GM12878 (cell line): ENCODE measurements around the gene CTNNA3. TPM values are rescaled to one million over a fixed set of nuclear protein-coding genes. Genes with fewer than 3 reads are reported as not detected.

Experiments
- CHD2 ChIP-seq: IDR thresholded peaks from 2 replicates; pipeline ENCODE4 v1.6.1; 2011; ENCODE audit warnings: low read depth, low read length, improper control_type of control experiment, borderline replicate concordance
- CREM ChIP-seq: IDR thresholded peaks from 2 replicates; pipeline ENCODE4 v1.6.1; 2014; ENCODE audit warnings: antibody characterized with exemption, low read depth
- DPF2 ChIP-seq: fragments of 450-650 bp; IDR thresholded peaks from 2 replicates; pipeline ENCODE4 v1.6.1; 2017; ENCODE audit warnings: mild to moderate bottlenecking
- EP300 ChIP-seq, 2 experiments: fragments of 150-350 bp in 1 of 2; IDR thresholded peaks; 2 replicates each; pipeline ENCODE4 v1.6.1; 2011 to 2012; ENCODE audit warnings: low read depth in 2 of 2, low read length in 2 of 2, borderline replicate concordance in 1 of 2, improper control_type of control experiment in 1 of 2, inconsistent platforms in 1 of 2; ENCODE audit not compliant: control insufficient read depth in 1 of 2
- GATAD2B ChIP-seq: fragments of 450-650 bp; conservative IDR thresholded peaks from 2 replicates; pipeline ENCODE4 v1.6.1; 2017; ENCODE audit warnings: low read depth, mild to moderate bottlenecking, moderate library complexity
- IKZF1 ChIP-seq: fragments of 450-650 bp; conservative IDR thresholded peaks from 2 replicates; pipeline ENCODE4 v1.6.1; 2017; ENCODE audit warnings: antibody characterized with exemption, mild to moderate bottlenecking
- JUNB ChIP-seq: IDR thresholded peaks from 2 replicates; pipeline ENCODE4 v1.6.1; 2016; ENCODE audit warnings: antibody characterized with exemption, mild to moderate bottlenecking
- LARP7 ChIP-seq: fragments of 450-650 bp; IDR thresholded peaks from 2 replicates; pipeline ENCODE4 v1.6.1; 2017; ENCODE audit warnings: mild to moderate bottlenecking
- NFIC ChIP-seq: IDR thresholded peaks from 2 replicates; pipeline ENCODE4 v1.6.1; 2012; ENCODE audit warnings: low read depth, mild to moderate bottlenecking, inconsistent platforms, low read length, moderate library complexity
- NRF1 ChIP-seq: conservative IDR thresholded peaks from 2 replicates; pipeline ENCODE4 v1.6.1; 2011; ENCODE audit warnings: mild to moderate bottlenecking, low read depth, low read length, improper control_type of control experiment
- PML ChIP-seq: IDR thresholded peaks from 2 replicates; pipeline ENCODE4 v1.6.1; 2012; ENCODE audit warnings: low read length, inconsistent platforms
- POU2F2 ChIP-seq: IDR thresholded peaks from 3 replicates; pipeline ENCODE4 v1.6.1; 2011; ENCODE audit warnings: low read depth, mild to moderate bottlenecking, low read length, borderline replicate concordance
- RELB ChIP-seq: fragments of 450-650 bp; IDR thresholded peaks from 2 replicates; pipeline ENCODE4 v1.6.1; 2017; ENCODE audit warnings: low read depth, mild to moderate bottlenecking, moderate library complexity
- SPI1 ChIP-seq: IDR thresholded peaks from 2 replicates; pipeline ENCODE4 v1.6.1; 2011; ENCODE audit warnings: low read depth, mild to moderate bottlenecking, low read length, moderate library complexity, borderline replicate concordance; ENCODE audit not compliant: insufficient read depth
- SUZ12 ChIP-seq: fragments of 200-600 bp; sonication (generic); IDR thresholded peaks from one replicate; pipeline ENCODE4 v1.6.1; 2018; ENCODE audit warnings: antibody characterized with exemption, mild to moderate bottlenecking; ENCODE audit not compliant: unreplicated experiment
- TAF1 ChIP-seq: IDR thresholded peaks from 2 replicates; pipeline ENCODE4 v1.6.1; 2011; ENCODE audit warnings: mild to moderate bottlenecking, low read depth, low read length, borderline replicate concordance
- TARDBP ChIP-seq: IDR thresholded peaks from 2 replicates; pipeline ENCODE4 v1.6.1; 2016; ENCODE audit warnings: borderline replicate concordance
- YY1 ChIP-seq: IDR thresholded peaks from 2 replicates; pipeline ENCODE4 v1.6.1; 2011; ENCODE audit warnings: low read depth, mild to moderate bottlenecking, low read length
- polyA plus RNA-seq, 11 experiments: library from polyadenylated mRNA; depleted of rRNA in 4 of 11; unstranded in 6 of 11; stranded (reverse) in 5 of 11; fragments of >200 nt; fragmentation: Nextera tagmentation in 4 of 11; fragmentation: Illumina TruSeq in 1 of 11; extraction: Ambion mirVana in 4 of 11; extraction: Trizol in 1 of 11; gene quantifications; 1 replicate in 1 of 11; 2 replicates in 10 of 11; pipeline versions ENCODE4 v1.2.1 to v1.2.3, GENCODE V29; 2011 to 2016; ENCODE audit warnings: inconsistent platforms in 2 of 11, missing spikeins in 2 of 11, low read depth in 1 of 11
- total RNA-seq, 4 experiments: library from RNA; depleted of rRNA in 3 of 4; stranded (reverse); fragments of >200 nt in 3 of 4; fragmentation: Illumina TruSeq in 1 of 4; extraction: Trizol in 1 of 4; gene quantifications; 2 replicates each; pipeline versions ENCODE4 v1.2.1 to v1.2.3, GENCODE V29; 2013 to 2021
- TF ChIP-seq, protein P1 (sequence below): fragments of 450-650 bp; formaldehyde crosslinking; IDR thresholded peaks from 2 replicates; pipeline ENCODE4 v1.5.0; 2022; ENCODE audit warnings: mild to moderate bottlenecking, missing genetic modification characterization
- TF ChIP-seq, protein P2 (sequence below): fragments of 450-650 bp; IDR thresholded peaks from 2 replicates; pipeline ENCODE4 v1.6.1; 2017; ENCODE audit warnings: mild to moderate bottlenecking, low read depth, inconsistent platforms; ENCODE audit not compliant: poor library complexity, severe bottlenecking
- TF ChIP-seq, protein P3 (sequence below): IDR thresholded peaks from 2 replicates; pipeline ENCODE4 v1.6.1; 2012; ENCODE audit warnings: low read length, inconsistent platforms

CTNNA3 gene
- total and polyA plus RNA-seq, 10 of the 15 experiments (the other 5 are each of a cell fraction or from before 2014, with no cell fraction given), result under 0.01 to 4.5 (median 0.22) TPM; not detected in 2

- TF ChIP-seq, protein P1, sequence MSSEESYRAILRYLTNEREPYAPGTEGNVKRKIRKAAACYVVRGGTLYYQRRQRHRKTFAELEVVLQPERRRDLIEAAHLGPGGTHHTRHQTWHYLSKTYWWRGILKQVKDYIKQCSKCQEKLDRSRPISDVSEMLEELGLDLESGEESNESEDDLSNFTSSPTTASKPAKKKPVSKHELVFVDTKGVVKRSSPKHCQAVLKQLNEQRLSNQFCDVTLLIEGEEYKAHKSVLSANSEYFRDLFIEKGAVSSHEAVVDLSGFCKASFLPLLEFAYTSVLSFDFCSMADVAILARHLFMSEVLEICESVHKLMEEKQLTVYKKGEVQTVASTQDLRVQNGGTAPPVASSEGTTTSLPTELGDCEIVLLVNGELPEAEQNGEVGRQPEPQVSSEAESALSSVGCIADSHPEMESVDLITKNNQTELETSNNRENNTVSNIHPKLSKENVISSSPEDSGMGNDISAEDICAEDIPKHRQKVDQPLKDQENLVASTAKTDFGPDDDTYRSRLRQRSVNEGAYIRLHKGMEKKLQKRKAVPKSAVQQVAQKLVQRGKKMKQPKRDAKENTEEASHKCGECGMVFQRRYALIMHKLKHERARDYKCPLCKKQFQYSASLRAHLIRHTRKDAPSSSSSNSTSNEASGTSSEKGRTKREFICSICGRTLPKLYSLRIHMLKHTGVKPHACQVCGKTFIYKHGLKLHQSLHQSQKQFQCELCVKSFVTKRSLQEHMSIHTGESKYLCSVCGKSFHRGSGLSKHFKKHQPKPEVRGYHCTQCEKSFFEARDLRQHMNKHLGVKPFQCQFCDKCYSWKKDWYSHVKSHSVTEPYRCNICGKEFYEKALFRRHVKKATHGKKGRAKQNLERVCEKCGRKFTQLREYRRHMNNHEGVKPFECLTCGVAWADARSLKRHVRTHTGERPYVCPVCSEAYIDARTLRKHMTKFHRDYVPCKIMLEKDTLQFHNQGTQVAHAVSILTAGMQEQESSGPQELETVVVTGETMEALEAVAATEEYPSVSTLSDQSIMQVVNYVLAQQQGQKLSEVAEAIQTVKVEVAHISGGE (CRISPR knock-in tag), result no peak
- TF ChIP-seq POU2F2 (peak; percentile 30; the same call in 1 of the 3 replicates), IKZF1 (peak; percentile 26; the same call in 1 of the 2 replicates), YY1 (0 out of 2 replicates have a peak, but pooled peaks have one; percentile 25), NRF1 (no peak), DPF2 (peak; percentile 67; the same call in 1 of the 2 replicates), TAF1 (no peak), JUNB (peak; percentile 71), GATAD2B (no peak), LARP7 (no peak), NFIC (peak; percentile 87), TARDBP (no peak), EP300 (IDR thresholded peaks at IDR 0.05; ENCODE audit: borderline replicate concordance in 1 of 2, control insufficient read depth in 1 of 2, low read depth in 2 of 2, low read length in 2 of 2) (peak in 1 of 2 experiments; percentile 11; a peak in 1 of 4 replicates), SUZ12 (no peak), RELB (peak; percentile 47; the same call in 1 of the 2 replicates), PML (peak; percentile 85; the same call in 1 of the 2 replicates), SPI1 (peak; percentile 91), CHD2 (no peak), CREM (peak; percentile 75)
- TF ChIP-seq, protein P2, sequence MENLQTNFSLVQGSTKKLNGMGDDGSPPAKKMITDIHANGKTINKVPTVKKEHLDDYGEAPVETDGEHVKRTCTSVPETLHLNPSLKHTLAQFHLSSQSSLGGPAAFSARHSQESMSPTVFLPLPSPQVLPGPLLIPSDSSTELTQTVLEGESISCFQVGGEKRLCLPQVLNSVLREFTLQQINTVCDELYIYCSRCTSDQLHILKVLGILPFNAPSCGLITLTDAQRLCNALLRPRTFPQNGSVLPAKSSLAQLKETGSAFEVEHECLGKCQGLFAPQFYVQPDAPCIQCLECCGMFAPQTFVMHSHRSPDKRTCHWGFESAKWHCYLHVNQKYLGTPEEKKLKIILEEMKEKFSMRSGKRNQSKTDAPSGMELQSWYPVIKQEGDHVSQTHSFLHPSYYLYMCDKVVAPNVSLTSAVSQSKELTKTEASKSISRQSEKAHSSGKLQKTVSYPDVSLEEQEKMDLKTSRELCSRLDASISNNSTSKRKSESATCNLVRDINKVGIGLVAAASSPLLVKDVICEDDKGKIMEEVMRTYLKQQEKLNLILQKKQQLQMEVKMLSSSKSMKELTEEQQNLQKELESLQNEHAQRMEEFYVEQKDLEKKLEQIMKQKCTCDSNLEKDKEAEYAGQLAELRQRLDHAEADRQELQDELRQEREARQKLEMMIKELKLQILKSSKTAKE, result peak; percentile 40
- TF ChIP-seq, protein P3, sequence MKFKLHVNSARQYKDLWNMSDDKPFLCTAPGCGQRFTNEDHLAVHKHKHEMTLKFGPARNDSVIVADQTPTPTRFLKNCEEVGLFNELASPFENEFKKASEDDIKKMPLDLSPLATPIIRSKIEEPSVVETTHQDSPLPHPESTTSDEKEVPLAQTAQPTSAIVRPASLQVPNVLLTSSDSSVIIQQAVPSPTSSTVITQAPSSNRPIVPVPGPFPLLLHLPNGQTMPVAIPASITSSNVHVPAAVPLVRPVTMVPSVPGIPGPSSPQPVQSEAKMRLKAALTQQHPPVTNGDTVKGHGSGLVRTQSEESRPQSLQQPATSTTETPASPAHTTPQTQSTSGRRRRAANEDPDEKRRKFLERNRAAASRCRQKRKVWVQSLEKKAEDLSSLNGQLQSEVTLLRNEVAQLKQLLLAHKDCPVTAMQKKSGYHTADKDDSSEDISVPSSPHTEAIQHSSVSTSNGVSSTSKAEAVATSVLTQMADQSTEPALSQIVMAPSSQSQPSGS, result peak; percentile 60
Measured at GRCh38 chr10:65891073-65891981, 1804.7 kb downstream of the CTNNA3 start (continued).
